GM12865 (cell line): ENCODE data around the gene GLIS1.

Experiments
- DNase-seq: peaks from one replicate; pipeline ENCODE4 v3.0.0; 2010; ENCODE audit warnings: low read depth
- H3K4me3 ChIP-seq: 2 replicates; pipeline ENCODE4 v1.5.1; 2011; ENCODE audit warnings: mild to moderate bottlenecking, low read depth, low read length, control low read depth
- TF ChIP-seq, protein P1 (sequence below): IDR thresholded peaks from 2 replicates; pipeline ENCODE4 v1.5.1; 2011; ENCODE audit warnings: low read length, control low read depth, low read depth, inconsistent platforms; ENCODE audit not compliant: insufficient read depth; ENCODE audit errors: missing control alignments

Gene GLIS1

DNA sequence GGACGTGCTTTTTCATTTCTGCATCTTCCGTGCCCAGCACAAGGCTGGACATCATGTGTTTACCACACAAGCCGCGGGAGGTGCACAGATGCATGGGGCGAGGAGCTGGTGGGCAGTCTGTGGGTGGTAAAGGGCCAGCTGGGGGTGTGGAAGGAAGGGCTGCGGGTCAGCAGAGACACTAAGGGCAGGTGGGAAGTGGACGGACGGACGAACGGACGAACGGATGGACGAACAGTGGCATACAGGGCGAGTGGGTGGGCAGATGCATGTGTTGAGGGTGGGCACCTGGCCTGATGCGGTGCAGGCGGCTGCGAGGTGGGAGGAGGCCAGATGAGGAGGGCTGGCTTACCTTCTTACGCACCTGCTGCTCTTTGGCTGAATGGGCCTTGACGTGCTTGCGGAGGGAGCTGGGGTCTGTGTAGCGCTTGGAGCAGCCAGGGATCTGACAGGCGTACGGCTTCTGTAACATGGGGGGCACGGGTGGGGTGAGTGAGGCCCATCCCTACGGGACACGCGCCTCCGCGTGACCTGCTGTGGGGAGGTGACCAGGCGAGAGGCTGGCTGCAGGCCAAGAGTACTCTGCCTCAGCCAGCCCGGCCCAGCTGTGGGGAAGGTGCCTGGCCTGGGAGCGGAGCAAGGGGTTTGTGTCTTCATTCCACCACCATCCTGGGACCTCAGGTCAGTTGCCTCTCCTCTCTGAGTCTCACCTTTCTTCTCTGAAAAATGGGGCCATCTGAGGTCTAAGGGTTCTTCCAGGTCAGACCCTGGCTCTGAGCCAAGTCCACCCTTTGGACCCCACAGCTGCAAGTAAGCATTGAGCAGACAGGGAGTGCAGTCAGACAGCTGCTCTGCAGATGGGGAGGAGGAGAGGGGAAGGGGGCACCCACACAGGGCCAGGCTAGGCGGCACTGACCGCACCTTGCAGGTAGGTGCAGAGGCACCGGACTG lies 214.3 kb downstream of the GLIS1 start:
- TF ChIP-seq, protein P1, sequence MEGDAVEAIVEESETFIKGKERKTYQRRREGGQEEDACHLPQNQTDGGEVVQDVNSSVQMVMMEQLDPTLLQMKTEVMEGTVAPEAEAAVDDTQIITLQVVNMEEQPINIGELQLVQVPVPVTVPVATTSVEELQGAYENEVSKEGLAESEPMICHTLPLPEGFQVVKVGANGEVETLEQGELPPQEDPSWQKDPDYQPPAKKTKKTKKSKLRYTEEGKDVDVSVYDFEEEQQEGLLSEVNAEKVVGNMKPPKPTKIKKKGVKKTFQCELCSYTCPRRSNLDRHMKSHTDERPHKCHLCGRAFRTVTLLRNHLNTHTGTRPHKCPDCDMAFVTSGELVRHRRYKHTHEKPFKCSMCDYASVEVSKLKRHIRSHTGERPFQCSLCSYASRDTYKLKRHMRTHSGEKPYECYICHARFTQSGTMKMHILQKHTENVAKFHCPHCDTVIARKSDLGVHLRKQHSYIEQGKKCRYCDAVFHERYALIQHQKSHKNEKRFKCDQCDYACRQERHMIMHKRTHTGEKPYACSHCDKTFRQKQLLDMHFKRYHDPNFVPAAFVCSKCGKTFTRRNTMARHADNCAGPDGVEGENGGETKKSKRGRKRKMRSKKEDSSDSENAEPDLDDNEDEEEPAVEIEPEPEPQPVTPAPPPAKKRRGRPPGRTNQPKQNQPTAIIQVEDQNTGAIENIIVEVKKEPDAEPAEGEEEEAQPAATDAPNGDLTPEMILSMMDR: no peak
- DNase-seq: no peak
- no peak overlapping the region for H3K4me3 ChIP-seq

DNA sequence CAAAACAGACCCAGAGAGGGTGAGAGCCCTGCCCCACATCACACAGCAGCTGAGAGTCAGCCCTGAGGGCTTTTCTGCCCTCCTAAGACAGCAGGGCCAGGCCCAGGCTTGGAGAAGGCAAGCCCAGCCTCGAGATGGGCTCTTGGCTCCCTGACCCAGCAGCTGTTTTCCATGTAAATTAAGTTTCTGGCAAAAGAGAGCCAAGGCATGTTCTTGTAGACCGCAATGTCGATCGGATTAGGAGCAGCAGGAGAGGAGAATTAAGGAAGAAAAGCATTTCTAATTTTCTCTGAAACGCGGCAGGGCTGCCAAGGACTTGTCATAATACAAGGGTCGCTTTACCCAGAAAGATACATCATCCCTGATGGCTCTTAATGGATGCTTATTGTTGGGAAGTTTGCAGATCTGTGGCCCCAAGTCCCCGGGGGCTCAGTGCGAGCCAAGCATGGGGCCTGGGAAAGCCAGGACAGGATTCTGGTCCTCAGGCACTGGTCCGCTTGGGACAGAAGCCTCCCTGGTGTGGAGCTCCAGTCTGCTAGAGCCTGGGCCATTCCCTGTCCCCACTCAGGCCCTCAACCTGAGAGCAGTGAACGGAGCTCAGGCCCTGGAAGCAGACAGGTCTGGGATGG lies 216.9 kb downstream of the GLIS1 start:
- TF ChIP-seq, protein P1: no peak
- H3K4me3 ChIP-seq: no peak overlapping the region
- DNase-seq: no peak

DNA sequence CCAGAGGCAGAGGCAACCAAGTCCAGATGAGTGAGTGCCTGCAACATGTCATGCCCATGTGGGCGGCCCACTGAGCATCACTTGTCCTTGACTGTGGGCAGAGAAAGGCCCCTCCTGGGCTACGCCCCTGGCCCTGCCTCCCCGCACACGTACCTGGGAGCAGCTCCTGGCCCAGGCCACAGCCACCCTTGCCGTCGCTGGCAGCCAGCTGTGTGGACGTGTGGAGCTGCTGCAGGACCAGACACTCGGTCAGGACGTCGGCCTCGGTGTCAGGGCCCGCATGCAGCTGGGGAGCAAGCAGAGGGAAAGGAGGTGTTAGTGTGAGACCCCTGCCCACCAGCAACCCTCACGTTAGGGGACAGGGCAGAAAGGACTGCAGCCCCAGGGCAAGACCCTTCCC lies 218.5 kb downstream of the GLIS1 start:
- DNase-seq: no peak
- H3K4me3 ChIP-seq: no peak overlapping the region
- TF ChIP-seq, protein P1: no peak

DNA sequence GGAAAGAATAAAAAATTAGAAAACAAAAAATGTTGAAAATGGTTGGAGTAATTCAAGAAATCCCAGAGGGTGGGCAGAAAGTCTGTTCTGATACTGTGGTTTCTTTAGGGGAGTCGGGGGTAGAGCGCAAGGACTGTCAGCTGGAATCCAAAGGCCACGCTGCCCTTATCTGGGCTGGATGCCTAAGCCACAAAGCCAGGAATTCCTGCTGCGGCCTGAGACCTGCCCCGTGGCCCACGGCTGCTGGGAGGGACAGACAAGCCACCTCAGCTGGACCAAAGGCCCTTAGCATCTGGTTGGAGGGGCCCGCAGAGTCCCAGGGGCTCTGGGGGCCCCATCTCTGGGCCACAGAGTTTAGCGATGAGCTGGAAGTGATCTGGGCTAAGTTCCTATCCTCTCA lies 219.5 kb downstream of the GLIS1 start:
- no peak for DNase-seq
- TF ChIP-seq, protein P1: no peak
- no peak overlapping the region for H3K4me3 ChIP-seq

DNA sequence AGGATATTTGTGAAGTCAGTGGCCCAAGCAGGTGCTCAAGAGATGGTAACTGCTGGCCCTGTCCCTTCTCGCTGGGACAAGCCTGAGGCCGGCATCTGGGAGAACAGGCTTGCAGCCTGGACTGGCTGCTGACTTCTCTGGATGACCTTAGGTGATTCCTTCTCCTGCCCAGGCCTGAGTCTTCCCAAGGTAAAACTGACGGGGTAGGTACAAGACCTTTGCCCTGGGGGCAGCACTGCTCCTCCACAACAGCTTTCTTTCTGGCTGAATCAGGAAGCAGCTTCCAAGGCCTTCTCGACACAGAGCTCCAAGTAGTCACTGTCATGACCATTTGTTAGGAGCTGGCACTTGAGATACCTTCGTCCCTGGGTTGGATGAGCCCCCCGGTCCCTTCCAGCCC lies 220.2 kb downstream of the GLIS1 start:
- TF ChIP-seq, protein P1: no peak
- DNase-seq: no peak
- no peak overlapping the region for H3K4me3 ChIP-seq

DNA sequence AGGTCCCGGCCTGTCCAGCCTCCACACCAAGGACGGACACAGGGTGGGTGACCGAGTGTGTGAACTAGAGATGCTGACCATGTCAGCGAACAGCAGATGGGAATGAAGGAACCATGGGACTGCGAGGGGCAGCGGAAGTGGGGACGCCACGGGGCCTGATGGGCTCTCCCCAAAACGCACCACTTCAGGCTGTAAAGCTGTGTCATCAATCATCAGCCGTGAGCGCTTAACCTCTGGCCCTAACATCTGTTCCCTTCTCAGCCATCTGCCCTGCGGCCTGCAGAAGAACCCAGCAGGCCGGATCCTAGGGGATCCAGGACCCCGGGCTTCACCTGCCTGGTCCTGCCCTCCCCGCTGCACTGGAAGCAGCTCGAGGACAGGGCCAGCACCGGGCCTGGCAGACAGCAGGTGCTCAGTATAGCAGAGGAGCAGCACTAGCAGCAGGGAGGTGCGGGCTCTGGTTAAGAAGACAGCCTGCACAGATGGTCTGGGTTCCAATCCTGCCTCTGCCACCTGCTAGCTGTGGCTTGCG lies 221.1 kb downstream of the GLIS1 start:
- no peak for DNase-seq
- TF ChIP-seq, protein P1: no peak
- H3K4me3 ChIP-seq: no peak overlapping the region
